GM12874 (cell line): ENCODE measurements around the gene GRAP.

ENCODE experiments used
- TF ChIP-seq, protein P1 (sequence below): IDR thresholded peaks from 2 replicates; pipeline ENCODE4 v1.5.1; 2011; ENCODE audit warnings: low read depth, mild to moderate bottlenecking, control low read depth, low read length, moderate library complexity; ENCODE audit not compliant: insufficient read depth

Gene GRAP

DNA sequence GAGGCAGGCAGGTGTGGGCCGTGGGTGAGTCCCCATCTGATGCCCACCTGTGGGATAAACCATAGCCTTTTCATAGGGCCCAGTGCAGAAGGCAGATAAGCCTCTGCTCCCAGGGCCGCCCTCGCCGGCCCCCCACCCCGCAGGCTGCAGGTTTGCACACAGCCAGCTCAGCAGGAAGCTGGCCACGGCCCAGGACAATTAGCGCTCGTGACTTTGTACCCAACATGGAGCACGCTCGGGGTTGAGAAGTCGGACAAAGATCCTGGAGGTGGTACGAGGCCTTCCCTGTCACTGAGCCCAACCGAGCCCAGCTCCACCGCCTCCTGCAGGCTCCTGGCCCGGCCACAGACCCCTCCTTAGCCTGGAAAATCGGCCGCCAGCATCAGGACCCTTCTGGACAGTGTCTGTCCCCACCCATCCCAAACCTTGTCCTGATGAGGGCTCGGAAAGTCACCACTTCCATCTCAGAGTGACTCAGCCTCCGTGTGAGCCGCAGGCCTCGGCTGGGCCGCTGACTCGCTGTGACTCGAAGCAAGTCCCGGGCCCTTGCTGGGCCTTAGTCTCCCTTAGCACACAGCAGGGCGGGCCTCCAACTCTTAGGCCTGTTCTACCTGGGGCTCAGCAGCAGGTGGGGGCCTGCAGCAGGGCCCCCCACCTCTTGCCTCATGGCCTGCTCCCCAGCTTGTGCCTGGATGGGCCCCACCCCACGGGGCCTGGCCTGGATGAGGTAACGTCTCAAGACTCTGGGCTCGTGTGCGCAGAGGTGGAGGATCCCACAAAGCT is 64.9 kb downstream of the GRAP start:
- TF ChIP-seq, protein P1, sequence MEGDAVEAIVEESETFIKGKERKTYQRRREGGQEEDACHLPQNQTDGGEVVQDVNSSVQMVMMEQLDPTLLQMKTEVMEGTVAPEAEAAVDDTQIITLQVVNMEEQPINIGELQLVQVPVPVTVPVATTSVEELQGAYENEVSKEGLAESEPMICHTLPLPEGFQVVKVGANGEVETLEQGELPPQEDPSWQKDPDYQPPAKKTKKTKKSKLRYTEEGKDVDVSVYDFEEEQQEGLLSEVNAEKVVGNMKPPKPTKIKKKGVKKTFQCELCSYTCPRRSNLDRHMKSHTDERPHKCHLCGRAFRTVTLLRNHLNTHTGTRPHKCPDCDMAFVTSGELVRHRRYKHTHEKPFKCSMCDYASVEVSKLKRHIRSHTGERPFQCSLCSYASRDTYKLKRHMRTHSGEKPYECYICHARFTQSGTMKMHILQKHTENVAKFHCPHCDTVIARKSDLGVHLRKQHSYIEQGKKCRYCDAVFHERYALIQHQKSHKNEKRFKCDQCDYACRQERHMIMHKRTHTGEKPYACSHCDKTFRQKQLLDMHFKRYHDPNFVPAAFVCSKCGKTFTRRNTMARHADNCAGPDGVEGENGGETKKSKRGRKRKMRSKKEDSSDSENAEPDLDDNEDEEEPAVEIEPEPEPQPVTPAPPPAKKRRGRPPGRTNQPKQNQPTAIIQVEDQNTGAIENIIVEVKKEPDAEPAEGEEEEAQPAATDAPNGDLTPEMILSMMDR: no peak

GRCh38 chr17:18981335-18981641 is 65.5 kb downstream of the GRAP start:
- TF ChIP-seq, protein P1: no peak

DNA sequence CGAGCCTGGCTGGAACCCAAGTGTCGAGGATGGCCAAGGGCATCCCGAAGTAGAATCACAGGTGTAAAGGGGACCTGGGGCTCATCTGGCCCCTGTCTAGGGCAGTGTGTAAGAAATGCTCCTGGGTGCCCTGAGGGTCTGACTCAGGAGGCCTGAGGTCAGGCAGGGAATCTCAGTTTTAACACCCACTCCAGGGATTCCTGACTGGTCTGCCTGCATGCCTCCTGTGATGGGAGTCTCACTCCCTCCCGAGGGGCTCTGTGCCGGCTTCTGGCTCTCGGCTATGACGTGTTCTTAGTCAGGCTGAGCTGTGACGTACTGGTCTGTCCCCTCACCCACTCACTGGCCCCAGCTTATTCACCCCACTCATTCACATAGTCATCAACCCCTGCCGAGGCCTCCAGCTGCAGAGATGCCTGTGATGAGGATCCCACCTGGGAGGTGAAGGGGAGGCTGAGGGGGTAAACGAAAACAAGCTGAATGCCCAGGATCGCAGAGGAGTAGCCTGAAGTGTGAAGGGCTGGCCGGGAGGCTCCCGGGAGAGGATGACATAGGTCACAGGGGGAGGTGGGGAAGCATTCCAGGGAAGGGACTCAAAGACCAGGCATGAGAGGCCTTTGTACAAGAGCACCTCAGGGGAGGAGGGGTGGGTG is 65.9 kb downstream of the GRAP start:
- TF ChIP-seq, protein P1: no peak

GRCh38 chr17:18978655-18979054 is 68.1 kb downstream of the GRAP start:
- TF ChIP-seq, protein P1: no peak

DNA sequence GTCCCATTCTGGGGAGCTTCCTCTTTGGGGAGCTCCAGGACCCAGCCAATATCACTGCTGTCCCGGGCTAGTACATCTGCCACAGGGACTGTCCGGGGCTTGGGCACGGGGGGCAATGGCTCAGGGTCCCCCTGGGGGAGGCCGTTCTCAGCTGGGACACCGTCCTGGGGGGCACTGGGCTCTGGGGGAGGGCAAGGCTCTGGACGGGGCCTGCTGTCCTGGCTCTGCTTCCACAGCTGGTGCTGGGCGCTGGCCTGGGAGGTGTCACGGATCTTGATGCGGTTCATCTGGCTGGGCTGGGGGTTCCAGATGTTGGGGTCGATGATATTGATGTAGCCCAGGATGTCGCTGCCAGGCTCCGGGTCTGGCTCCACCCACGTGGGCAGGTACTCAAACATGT is 68.7 kb downstream of the GRAP start:
- TF ChIP-seq, protein P1: no peak

GRCh38 chr17:18977646-18978045 is 69.1 kb downstream of the GRAP start:
- TF ChIP-seq, protein P1: no peak

- TF ChIP-seq, protein P1: no peak
Measured at GRCh38 chr17:18977021-18977420, 69.7 kb downstream of the GRAP start.
